HEK293T (cell line): ENCODE data around the gene STOML2.

Source experiments
- BHLHE40 ChIP-seq: fragments of 450-650 bp; IDR thresholded peaks from 2 replicates; pipeline ENCODE4 v1.6.1; 2016; ENCODE audit warnings: mild to moderate bottlenecking, moderate library complexity, borderline replicate concordance
- ELF4 ChIP-seq: fragments of 450-650 bp; IDR thresholded peaks from 2 replicates; pipeline ENCODE4 v1.6.1; 2017; ENCODE audit warnings: antibody characterized with exemption
- LEF1 ChIP-seq: fragments of 450-650 bp; IDR thresholded peaks from 2 replicates; pipeline ENCODE4 v1.6.1; 2017; ENCODE audit warnings: mild to moderate bottlenecking, borderline replicate concordance
- SP1 ChIP-seq: fragments of 450-650 bp; IDR thresholded peaks from 2 replicates; pipeline ENCODE4 v1.6.1; 2017
- SUZ12 ChIP-seq: fragments of 450-650 bp; IDR thresholded peaks from 2 replicates; pipeline ENCODE4 v1.6.1; 2016; ENCODE audit warnings: mild to moderate bottlenecking

GRCh38 chr9:35072461-35073278 is 30.3 kb downstream of the STOML2 start, which contains the start of gene VCP:
- no peak for TF ChIP-seq SUZ12
- TF ChIP-seq LEF1, result no peak
- TF ChIP-seq ELF4, result no peak
- TF ChIP-seq BHLHE40, result no peak
- TF ChIP-seq SP1, result no peak
